SK-N-SH treated with all-trans-retinoic acid at 6 μM for 48 hours (cell line): ENCODE results near the gene UBA1.

ENCODE experiments used
- CREB5 ChIP-seq: fragments of 250-450 bp; sonication (Bioruptor Pico); IDR thresholded peaks from 2 replicates; pipeline ENCODE4 v1.5.1; 2020; ENCODE audit warnings: low read depth, mild to moderate bottlenecking, moderate library complexity
- ISL1 ChIP-seq: fragments of 250-450 bp; sonication (Bioruptor Pico); IDR thresholded peaks from 2 replicates; pipeline ENCODE4 v2.1.2; 2022; ENCODE audit warnings: mild to moderate bottlenecking, moderate library complexity
- PPARA ChIP-seq: fragments of 250-450 bp; sonication (Bioruptor Pico); IDR thresholded peaks from 2 replicates; pipeline ENCODE4 v1.5.0; 2020; ENCODE audit warnings: mild to moderate bottlenecking, borderline replicate concordance
- RARB ChIP-seq: fragments of 250-450 bp; sonication (Bioruptor Pico); IDR thresholded peaks from 2 replicates; pipeline ENCODE4 v1.8.0; 2021; ENCODE audit warnings: mild to moderate bottlenecking, moderate library complexity

GRCh38 chrX:47202877-47203276 lies 9.2 kb downstream of the UBA1 start:
- TF ChIP-seq PPARA (CRISPR knock-in tag) (no peak), RARB (no peak), ISL1 (CRISPR knock-in tag) (no peak), CREB5 (no peak)
